Natural killer cell (primary cell): ENCODE results near the gene ANKDD1A. TPM values are rescaled to one million over a fixed set of nuclear protein-coding genes. Genes with fewer than 3 reads are reported as not detected.

Experiments
- ATAC-seq, 3 donors: fragments of 150-1000 bp in 2 of 3; fragments of 200-7000 bp in 1 of 3; cut with Tn5 transposase; 1 replicate in 1 of 3; 2 replicates in 2 of 3; pipeline ENCODE4 v1.10.0; 2021; ENCODE audit warnings: mild to moderate bottlenecking in 2 of 3, moderate library complexity in 2 of 3
- DNase-seq, 2 donors: peaks; one replicate each; pipeline versions ENCODE4 v3.0.0 to v3.0.0-alpha.2; 2013 to 2021; ENCODE audit warnings: mixed read lengths in 1 of 2
- H3K27ac ChIP-seq: one replicate; pipeline ENCODE4 v1.5.1; 2013; ENCODE audit warnings: mild to moderate bottlenecking, low read length
- H3K27me3 ChIP-seq: one replicate; pipeline ENCODE4 v1.6.1; 2013; ENCODE audit warnings: low read length; ENCODE audit not compliant: control insufficient read depth, insufficient read depth
- H3K36me3 ChIP-seq: one replicate; pipeline ENCODE4 v1.6.1; 2013; ENCODE audit warnings: low read length; ENCODE audit not compliant: control insufficient read depth, insufficient read depth
- H3K4me1 ChIP-seq: one replicate; pipeline ENCODE4 v1.6.1; 2013; ENCODE audit warnings: low read length; ENCODE audit not compliant: control insufficient read depth, insufficient read depth
- H3K4me3 ChIP-seq: one replicate; pipeline ENCODE4 v1.5.1; 2013; ENCODE audit warnings: low read length
- H3K9me3 ChIP-seq: one replicate; pipeline ENCODE4 v1.6.1; 2013; ENCODE audit warnings: low read length; ENCODE audit not compliant: control insufficient read depth, insufficient read depth
- H3K27ac Mint-ChIP-seq, 2 donors: one replicate each; pipeline ENCODE4 v1.8.0; 2022; ENCODE audit warnings: mild to moderate bottlenecking in 2 of 2, mixed read lengths in 2 of 2, moderate library complexity in 1 of 2
- H3K27me3 Mint-ChIP-seq, 2 donors: one replicate each; pipeline ENCODE4 v1.8.0; 2022; ENCODE audit warnings: low read depth in 2 of 2, mixed read lengths in 2 of 2
- H3K36me3 Mint-ChIP-seq: one replicate; pipeline ENCODE4 v1.8.0; 2022; ENCODE audit warnings: mixed read lengths
- H3K4me1 Mint-ChIP-seq, 2 donors: one replicate each; pipeline ENCODE4 v1.8.0; 2022; ENCODE audit warnings: mixed read lengths in 2 of 2
- H3K4me3 Mint-ChIP-seq: one replicate; pipeline ENCODE4 v1.8.0; 2022; ENCODE audit warnings: mild to moderate bottlenecking, moderate library complexity, mixed read lengths
- H3K9me3 Mint-ChIP-seq, 2 donors: one replicate each; pipeline ENCODE4 v1.8.0; 2022; ENCODE audit warnings: mixed read lengths in 2 of 2
- WGBS: methylation state at CpG from one replicate; pipeline ENCODE4 v1.1.7; 2013; ENCODE audit warnings: missing lambda C conversion rate; ENCODE audit not compliant: insufficient coverage; 5-methylcytosine and 5-hydroxymethylcytosine counted together
- intact Hi-C: fragments of 100-400 bp; cut with micrococcal nuclease; formaldehyde crosslinking; loops from one replicate; pipeline ENCODE4 v1.14.2; 2022
- total RNA-seq, 4 donors: library from RNA; stranded (reverse); fragments of 120-200 nt in 1 of 4; gene quantifications; one replicate each; pipeline versions ENCODE4 v1.2.3 to v1.2.4, GENCODE V29; 2013 to 2022
- TF ChIP-seq, protein P1 (sequence below): fragments of 200-600 bp; IDR thresholded peaks from one replicate; pipeline ENCODE4 v1.8.0; 2022; ENCODE audit warnings: antibody characterized with exemption

The ANKDD1A gene
- total RNA-seq, 3 donors from 2014 or later (not counting 1 experiment from before 2014, with no cell fraction given) = 13.7 to 16.2 (median 13.9) TPM

DNA sequence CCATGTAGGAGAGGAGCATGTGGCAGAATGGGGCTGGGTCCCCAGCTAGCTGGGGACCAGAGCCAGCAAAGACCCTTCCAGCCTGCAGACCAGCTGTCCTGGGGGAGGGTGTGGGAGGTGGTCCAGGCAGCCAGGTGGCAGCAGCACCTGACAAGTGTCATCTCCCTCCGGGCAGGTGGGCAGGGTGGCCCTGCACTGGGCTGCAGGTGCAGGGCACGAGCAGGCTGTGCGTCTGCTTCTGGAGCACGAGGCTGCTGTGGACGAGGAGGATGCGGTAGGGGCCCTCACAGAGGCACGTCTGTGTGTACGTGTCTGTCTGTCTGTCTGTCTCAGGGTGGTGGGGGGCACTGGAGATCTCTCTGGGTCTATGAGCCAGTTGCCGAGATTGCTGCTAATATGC, 5.5 kb downstream of the ANKDD1A start:
- Histone ChIP-seq H3K4me1 (no peaks in the 10 kb centered on the region), H3K27ac (no peak overlapping the region), H3K27me3 (no peaks in the 10 kb centered on the region), H3K9me3 (no peaks in the 10 kb centered on the region), H3K36me3 (no peaks in the 10 kb centered on the region), H3K4me3 (no peak overlapping the region)
- DNase-seq (no peak), ATAC-seq (no peak)
- Mint-ChIP-seq H3K36me3 (no peaks in the 10 kb centered on the region), H3K27me3 (no peaks in the 10 kb centered on the region), H3K9me3 (no peaks in the 10 kb centered on the region), H3K4me1 (peaks cover 0 to 4% of the 10 kb centered on the region in 2 donors), H3K27ac (no peak overlapping the region), H3K4me3 (no peak overlapping the region)
- 94% methylated on average over 9 of the region's 9 CpGs for WGBS
- TF ChIP-seq, protein P1, sequence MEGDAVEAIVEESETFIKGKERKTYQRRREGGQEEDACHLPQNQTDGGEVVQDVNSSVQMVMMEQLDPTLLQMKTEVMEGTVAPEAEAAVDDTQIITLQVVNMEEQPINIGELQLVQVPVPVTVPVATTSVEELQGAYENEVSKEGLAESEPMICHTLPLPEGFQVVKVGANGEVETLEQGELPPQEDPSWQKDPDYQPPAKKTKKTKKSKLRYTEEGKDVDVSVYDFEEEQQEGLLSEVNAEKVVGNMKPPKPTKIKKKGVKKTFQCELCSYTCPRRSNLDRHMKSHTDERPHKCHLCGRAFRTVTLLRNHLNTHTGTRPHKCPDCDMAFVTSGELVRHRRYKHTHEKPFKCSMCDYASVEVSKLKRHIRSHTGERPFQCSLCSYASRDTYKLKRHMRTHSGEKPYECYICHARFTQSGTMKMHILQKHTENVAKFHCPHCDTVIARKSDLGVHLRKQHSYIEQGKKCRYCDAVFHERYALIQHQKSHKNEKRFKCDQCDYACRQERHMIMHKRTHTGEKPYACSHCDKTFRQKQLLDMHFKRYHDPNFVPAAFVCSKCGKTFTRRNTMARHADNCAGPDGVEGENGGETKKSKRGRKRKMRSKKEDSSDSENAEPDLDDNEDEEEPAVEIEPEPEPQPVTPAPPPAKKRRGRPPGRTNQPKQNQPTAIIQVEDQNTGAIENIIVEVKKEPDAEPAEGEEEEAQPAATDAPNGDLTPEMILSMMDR = no peak
- intact Hi-C loops = no loop called here

DNA sequence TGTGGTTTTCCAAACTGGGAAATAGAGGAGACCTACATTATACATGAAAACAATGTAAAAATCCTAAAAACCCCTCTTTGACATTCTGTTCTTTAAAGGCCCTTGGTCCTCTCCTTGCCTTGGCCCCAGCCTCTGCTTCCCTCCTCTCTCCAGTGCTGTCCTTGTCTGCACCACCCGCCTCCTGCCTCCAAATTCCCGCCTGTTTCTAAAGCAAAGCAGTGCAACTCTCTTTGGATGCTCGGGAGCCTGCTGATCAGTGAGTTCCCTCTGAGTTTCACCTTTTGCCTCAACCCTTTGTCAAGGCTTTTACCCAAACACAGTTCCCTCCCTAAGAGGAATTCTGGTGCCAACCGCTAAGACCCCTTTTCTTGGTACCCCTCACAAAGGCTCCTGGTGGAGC, 8.0 kb downstream of the ANKDD1A start:
- Mint-ChIP-seq H3K4me1 (no peaks in the 10 kb centered on the region), H3K36me3 (no peaks in the 10 kb centered on the region), H3K4me3 (no peak overlapping the region), H3K27ac (no peak overlapping the region), H3K9me3 (no peaks in the 10 kb centered on the region), H3K27me3 (no peaks in the 10 kb centered on the region)
- Histone ChIP-seq H3K27me3 (no peaks in the 10 kb centered on the region), H3K9me3 (no peaks in the 10 kb centered on the region), H3K27ac (no peak overlapping the region), H3K4me3 (no peak overlapping the region), H3K36me3 (no peaks in the 10 kb centered on the region), H3K4me1 (no peaks in the 10 kb centered on the region)
- ATAC-seq = no peak
- no peak for DNase-seq
- intact Hi-C loops = no loop called here
- WGBS = 91% methylated on average over 4 of the region's 4 CpGs
- TF ChIP-seq, protein P1 = no peak

DNA sequence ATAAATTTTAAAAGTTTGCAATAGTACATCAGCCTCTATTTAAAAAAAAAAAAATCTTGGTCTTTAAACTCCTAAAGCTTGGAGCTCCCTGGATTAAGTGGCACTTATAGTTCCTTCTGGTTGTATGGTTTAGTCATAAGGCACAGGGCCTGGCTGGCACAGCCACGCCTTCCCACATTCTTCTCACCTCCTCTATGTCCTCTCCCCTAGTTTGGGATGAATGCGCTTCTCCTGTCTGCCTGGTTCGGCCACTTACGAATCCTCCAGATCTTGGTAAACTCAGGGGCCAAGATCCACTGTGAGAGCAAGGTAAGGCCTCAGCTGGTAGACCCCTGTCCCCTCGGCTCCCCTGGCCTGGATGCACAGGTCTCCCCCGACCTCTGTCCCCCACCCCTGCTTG, 10.0 kb downstream of the ANKDD1A start:
- TF ChIP-seq, protein P1 = no peak
- H3K27ac ChIP-seq = no peak overlapping the region

DNA sequence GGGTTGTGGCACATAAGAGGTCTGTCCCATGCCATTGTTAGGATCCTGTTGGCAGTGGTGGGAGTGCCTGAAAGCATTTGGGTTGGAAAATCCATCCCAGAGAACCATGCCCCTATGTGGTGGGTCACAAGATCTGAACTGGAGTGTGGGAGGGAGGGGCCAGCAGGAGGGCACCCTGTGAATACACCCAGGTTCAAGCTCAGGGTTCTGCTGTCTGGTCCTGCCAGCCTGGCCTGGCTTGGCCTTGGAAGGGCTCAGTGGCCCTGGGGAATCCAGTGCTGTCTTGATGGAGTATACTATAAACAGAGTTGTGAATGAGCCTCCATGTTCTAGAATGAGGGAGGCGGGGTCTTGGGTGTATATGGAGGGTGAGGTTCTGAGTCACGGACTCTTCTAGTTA, 11.8 kb downstream of the ANKDD1A start:
- ATAC-seq = no peak

More for the DNA sequence above, 10.0 kb downstream of the ANKDD1A start:
- H3K4me3 ChIP-seq = no peak overlapping the region
- ATAC-seq (no peak), DNase-seq (no peak)
- no peak overlapping the region for H3K4me3 Mint-ChIP-seq
- no peaks in the 10 kb centered on the region for H3K36me3 Mint-ChIP-seq
- intact Hi-C loops = no loop called here
- no peaks in the 10 kb centered on the region for H3K9me3 Mint-ChIP-seq
- no peaks in the 10 kb centered on the region for H3K9me3 ChIP-seq
- 92% methylated on average over 6 of the region's 6 CpGs for WGBS
- no peaks in the 10 kb centered on the region for H3K27me3 ChIP-seq
- H3K27ac Mint-ChIP-seq = no peak overlapping the region
- H3K36me3 ChIP-seq = no peaks in the 10 kb centered on the region
- peaks cover 0 to 11% of the 10 kb centered on the region in 2 donors for H3K4me1 Mint-ChIP-seq
- H3K4me1 ChIP-seq = no peaks in the 10 kb centered on the region
- no peaks in the 10 kb centered on the region for H3K27me3 Mint-ChIP-seq

More for the DNA sequence above, 11.8 kb downstream of the ANKDD1A start:
- H3K9me3 Mint-ChIP-seq = no peaks in the 10 kb centered on the region
- no peaks in the 10 kb centered on the region for H3K27me3 ChIP-seq
- no peak for DNase-seq
- H3K36me3 ChIP-seq = no peaks in the 10 kb centered on the region
- TF ChIP-seq, protein P1 = no peak
- H3K27me3 Mint-ChIP-seq = no peaks in the 10 kb centered on the region
- H3K27ac ChIP-seq = no peak overlapping the region
- H3K4me3 ChIP-seq = no peak overlapping the region
- WGBS = no CpG with 5 or more reads among the region's 2 CpGs
- no peak overlapping the region for H3K4me3 Mint-ChIP-seq
- H3K36me3 Mint-ChIP-seq = no peaks in the 10 kb centered on the region
- H3K4me1 Mint-ChIP-seq = peaks cover 0 to 23% of the 10 kb centered on the region in 2 donors
- no peaks in the 10 kb centered on the region for H3K9me3 ChIP-seq
- H3K4me1 ChIP-seq = no peaks in the 10 kb centered on the region
- intact Hi-C loops = no loop called here
- no peak overlapping the region for H3K27ac Mint-ChIP-seq
